HL-60 (cell line): ENCODE data around the gene NEK5.

Source experiments
- POLR2AphosphoS5 ChIP-seq: IDR thresholded peaks from 2 replicates; pipeline ENCODE4 v1.6.1; 2012; ENCODE audit warnings: low read depth
- TF ChIP-seq, protein P1 (sequence below): IDR thresholded peaks from one replicate; pipeline ENCODE4 v1.5.1; 2011; ENCODE audit warnings: low read length, control low read depth, inconsistent platforms; ENCODE audit not compliant: insufficient read depth

GRCh38 chr13:52053460-52053859 lies 75.4 kb downstream of the NEK5 start:
- TF ChIP-seq, protein P1, sequence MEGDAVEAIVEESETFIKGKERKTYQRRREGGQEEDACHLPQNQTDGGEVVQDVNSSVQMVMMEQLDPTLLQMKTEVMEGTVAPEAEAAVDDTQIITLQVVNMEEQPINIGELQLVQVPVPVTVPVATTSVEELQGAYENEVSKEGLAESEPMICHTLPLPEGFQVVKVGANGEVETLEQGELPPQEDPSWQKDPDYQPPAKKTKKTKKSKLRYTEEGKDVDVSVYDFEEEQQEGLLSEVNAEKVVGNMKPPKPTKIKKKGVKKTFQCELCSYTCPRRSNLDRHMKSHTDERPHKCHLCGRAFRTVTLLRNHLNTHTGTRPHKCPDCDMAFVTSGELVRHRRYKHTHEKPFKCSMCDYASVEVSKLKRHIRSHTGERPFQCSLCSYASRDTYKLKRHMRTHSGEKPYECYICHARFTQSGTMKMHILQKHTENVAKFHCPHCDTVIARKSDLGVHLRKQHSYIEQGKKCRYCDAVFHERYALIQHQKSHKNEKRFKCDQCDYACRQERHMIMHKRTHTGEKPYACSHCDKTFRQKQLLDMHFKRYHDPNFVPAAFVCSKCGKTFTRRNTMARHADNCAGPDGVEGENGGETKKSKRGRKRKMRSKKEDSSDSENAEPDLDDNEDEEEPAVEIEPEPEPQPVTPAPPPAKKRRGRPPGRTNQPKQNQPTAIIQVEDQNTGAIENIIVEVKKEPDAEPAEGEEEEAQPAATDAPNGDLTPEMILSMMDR = no peak
- TF ChIP-seq POLR2AphosphoS5 = no peak
